Choroid plexus epithelial cell (primary cell): ENCODE measurements around the gene HEXIM1.

Experiments
- DNase-seq: peaks from one replicate; pipeline ENCODE4 v3.0.0-alpha.2; 2010; ENCODE audit warnings: low read depth
- H3K4me3 ChIP-seq: 2 replicates; pipeline ENCODE4 v1.5.1; 2011; ENCODE audit warnings: low read depth, mild to moderate bottlenecking, control low read depth, low read length, moderate library complexity
- CTCF ChIP-seq: conservative IDR thresholded peaks from 2 replicates; pipeline ENCODE4 v1.5.1; 2011; ENCODE audit warnings: low read depth, mild to moderate bottlenecking, control low read depth, inconsistent platforms, low read length, moderate library complexity

HEXIM1 gene

GRCh38 chr17:45125509-45125908 is 22.8 kb upstream of the HEXIM1 start:
- no peak for DNase-seq
- TF ChIP-seq CTCF: no peak
- H3K4me3 ChIP-seq: no peak overlapping the region

- H3K4me3 ChIP-seq: no peak overlapping the region
- TF ChIP-seq CTCF: no peak
Measured at GRCh38 chr17:45127207-45127547, 21.1 kb upstream of the HEXIM1 start.

GRCh38 chr17:45127548-45128300 is 20.6 kb upstream of the HEXIM1 start:
- peak; percentile 63 for DNase-seq
- TF ChIP-seq CTCF: no peak
- no peak overlapping the region for H3K4me3 ChIP-seq

More at GRCh38 chr17:45127207-45127547, 21.1 kb upstream of the HEXIM1 start:
- DNase-seq: no peak

- no peak overlapping the region for H3K4me3 ChIP-seq
- no peak for TF ChIP-seq CTCF
- no peak for DNase-seq
Measured at GRCh38 chr17:45128331-45128730, 19.9 kb upstream of the HEXIM1 start.

- no peak for TF ChIP-seq CTCF
- H3K4me3 ChIP-seq: no peak overlapping the region
- DNase-seq: no peak
Measured at GRCh38 chr17:45128989-45129388, 19.3 kb upstream of the HEXIM1 start.

GRCh38 chr17:45129426-45129939 is 18.8 kb upstream of the HEXIM1 start:
- no peak for TF ChIP-seq CTCF
- no peak for DNase-seq
- no peak overlapping the region for H3K4me3 ChIP-seq
